Measurements from ENCODE around the gene DEFB132. TPM values are rescaled to one million over a fixed set of nuclear protein-coding genes. Genes with fewer than 3 reads are reported as not detected.

Gene DEFB132
- total and polyA plus RNA-seq, 9 of the 15 experiments (the other 6 are each of a cell fraction or from before 2014, with no cell fraction given) = not detected

GRCh38 chr20:266596-267562, 9.4 kb downstream of the DEFB132 start (continued):
- TF ChIP-seq ZHX1 (conservative IDR thresholded peaks at IDR 0.05; ENCODE audit: low read length) = no peak
- peak; percentile 96 for TF ChIP-seq AFF4 (CRISPR knock-in tag; IDR thresholded peaks at IDR 0.05)
- TF ChIP-seq ZNF280A (IDR thresholded peaks at IDR 0.05; ENCODE audit: low read depth, partially characterized antibody) = no peak
- 0 out of 2 replicates have a peak, but pooled peaks have one; percentile 14 for TF ChIP-seq GATAD2B (IDR thresholded peaks at IDR 0.05; ENCODE audit: borderline replicate concordance)
- TF ChIP-seq TAF9B (IDR thresholded peaks at IDR 0.05; ENCODE audit: partially characterized antibody) = no peak
- TF ChIP-seq TEAD4 (IDR thresholded peaks at IDR 0.05; ENCODE audit: low read length) = peak; percentile 73
- TF ChIP-seq TEAD4 (CRISPR knock-in tag; IDR thresholded peaks at IDR 0.05; ENCODE audit: borderline replicate concordance) = peak; percentile 73; the same call in 1 of the 2 replicates
- no peak for TF ChIP-seq ELF2 (CRISPR knock-in tag; IDR thresholded peaks at IDR 0.05)
- TF ChIP-seq CBFA2T2 (conservative IDR thresholded peaks at IDR 0.05) = peak; percentile 58
- TF ChIP-seq ZC3H8 (IDR thresholded peaks at IDR 0.05) = no peak
- TF ChIP-seq ZFPM2 (CRISPR knock-in tag; IDR thresholded peaks at IDR 0.05) = no peak
